Fibroblast of skin of right quadriceps (primary cell): ENCODE results near the gene HOXA5.

Source experiments
- DNase-seq: peaks from one replicate; pipeline ENCODE4 v3.0.0-alpha.2; 2013

The HOXA5 gene

GRCh38 chr7:27143023-27143949 is at the start of gene HOXA5:
HOXA5 (minus strand) TSS chr7:27143681; CDS start chr7:27143607, 74 bp downstream.
- DNase-seq: peak; percentile 63

- DNase-seq: no peak
Observed at GRCh38 chr7:27192546-27193334, 49.3 kb upstream of the HOXA5 start.

- DNase-seq: no peak
Observed at GRCh38 chr7:27191833-27192545, 48.5 kb upstream of the HOXA5 start.

- DNase-seq: no peak
Observed at GRCh38 chr7:27191161-27191731, 47.8 kb upstream of the HOXA5 start.

GRCh38 chr7:27189997-27190748 is 46.7 kb upstream of the HOXA5 start:
- DNase-seq: no peak

- DNase-seq: no peak
Observed at GRCh38 chr7:27189295-27189996, 46.0 kb upstream of the HOXA5 start.

GRCh38 chr7:27188386-27189294 is 45.2 kb upstream of the HOXA5 start:
- peak; percentile 28 for DNase-seq

- no peak for DNase-seq
Observed at GRCh38 chr7:27187475-27188385, 44.2 kb upstream of the HOXA5 start.

- no peak for DNase-seq
Observed at GRCh38 chr7:27186668-27187474, 43.4 kb upstream of the HOXA5 start.

GRCh38 chr7:27185854-27186667 is 42.6 kb upstream of the HOXA5 start:
- no peak for DNase-seq

- peak; percentile 94 for DNase-seq
Observed at GRCh38 chr7:27185013-27185853, 41.8 kb upstream of the HOXA5 start, which contains the start of gene HOXA11. HOXA11 (minus strand) TSS chr7:27185232; CDS start chr7:27185144, 88 bp downstream.

- DNase-seq: peak; percentile 40
Observed at GRCh38 chr7:27184337-27185012, 41.0 kb upstream of the HOXA5 start.

GRCh38 chr7:27183682-27184336 is 40.3 kb upstream of the HOXA5 start:
- peak; percentile 39 for DNase-seq

GRCh38 chr7:27182861-27183681 is 39.6 kb upstream of the HOXA5 start:
- peak; percentile 27 for DNase-seq
